Vagina (tissue), 2 donors: ENCODE results near the gene STING1.

Source experiments
- POLR2A ChIP-seq, 2 donors: fragments of 450-650 bp; IDR thresholded peaks; one replicate each; pipeline ENCODE4 v1.6.1; 2017; ENCODE audit warnings: antibody characterized with exemption in 2 of 2, mild to moderate bottlenecking in 2 of 2, moderate library complexity in 2 of 2
- POLR2AphosphoS5 ChIP-seq, 2 donors: sonication (generic); formaldehyde crosslinking; IDR thresholded peaks; one replicate each; pipeline ENCODE4 v1.9.0; 2017; ENCODE audit warnings: antibody characterized with exemption in 2 of 2, mild to moderate bottlenecking in 2 of 2, low read depth in 1 of 2; ENCODE audit not compliant: insufficient read depth in 1 of 2
- TF ChIP-seq, protein P1 (sequence below), 3 experiments: fragments of 450-650 bp in 2 of 3; fragments of 200-600 bp in 1 of 3; sonication (generic) in 1 of 3; IDR thresholded peaks; one replicate each; pipeline ENCODE4 v1.5.1; 2017 to 2019; ENCODE audit warnings: antibody characterized with exemption in 3 of 3, mild to moderate bottlenecking in 2 of 3, moderate library complexity in 2 of 3

GRCh38 chr5:139462586-139463276 lies 19.8 kb downstream of the STING1 start, which contains the start of gene ECSCR:
- TF ChIP-seq POLR2A (IDR thresholded peaks at IDR 0.05) (no peak), POLR2AphosphoS5 (IDR thresholded peaks at IDR 0.05; ENCODE audit: insufficient read depth in 1 of 2, low read depth in 1 of 2) (no peak)
- TF ChIP-seq, protein P1, sequence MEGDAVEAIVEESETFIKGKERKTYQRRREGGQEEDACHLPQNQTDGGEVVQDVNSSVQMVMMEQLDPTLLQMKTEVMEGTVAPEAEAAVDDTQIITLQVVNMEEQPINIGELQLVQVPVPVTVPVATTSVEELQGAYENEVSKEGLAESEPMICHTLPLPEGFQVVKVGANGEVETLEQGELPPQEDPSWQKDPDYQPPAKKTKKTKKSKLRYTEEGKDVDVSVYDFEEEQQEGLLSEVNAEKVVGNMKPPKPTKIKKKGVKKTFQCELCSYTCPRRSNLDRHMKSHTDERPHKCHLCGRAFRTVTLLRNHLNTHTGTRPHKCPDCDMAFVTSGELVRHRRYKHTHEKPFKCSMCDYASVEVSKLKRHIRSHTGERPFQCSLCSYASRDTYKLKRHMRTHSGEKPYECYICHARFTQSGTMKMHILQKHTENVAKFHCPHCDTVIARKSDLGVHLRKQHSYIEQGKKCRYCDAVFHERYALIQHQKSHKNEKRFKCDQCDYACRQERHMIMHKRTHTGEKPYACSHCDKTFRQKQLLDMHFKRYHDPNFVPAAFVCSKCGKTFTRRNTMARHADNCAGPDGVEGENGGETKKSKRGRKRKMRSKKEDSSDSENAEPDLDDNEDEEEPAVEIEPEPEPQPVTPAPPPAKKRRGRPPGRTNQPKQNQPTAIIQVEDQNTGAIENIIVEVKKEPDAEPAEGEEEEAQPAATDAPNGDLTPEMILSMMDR (IDR thresholded peaks at IDR 0.05): no peak
